ENCODE measurements around the gene KRTAP5-4.
"Not testable (repeated sequence)": the region's sequence is repeated elsewhere in the genome, so short reads cannot be mapped to it uniquely, and the experiment has no call there.

Gene KRTAP5-4

DNA sequence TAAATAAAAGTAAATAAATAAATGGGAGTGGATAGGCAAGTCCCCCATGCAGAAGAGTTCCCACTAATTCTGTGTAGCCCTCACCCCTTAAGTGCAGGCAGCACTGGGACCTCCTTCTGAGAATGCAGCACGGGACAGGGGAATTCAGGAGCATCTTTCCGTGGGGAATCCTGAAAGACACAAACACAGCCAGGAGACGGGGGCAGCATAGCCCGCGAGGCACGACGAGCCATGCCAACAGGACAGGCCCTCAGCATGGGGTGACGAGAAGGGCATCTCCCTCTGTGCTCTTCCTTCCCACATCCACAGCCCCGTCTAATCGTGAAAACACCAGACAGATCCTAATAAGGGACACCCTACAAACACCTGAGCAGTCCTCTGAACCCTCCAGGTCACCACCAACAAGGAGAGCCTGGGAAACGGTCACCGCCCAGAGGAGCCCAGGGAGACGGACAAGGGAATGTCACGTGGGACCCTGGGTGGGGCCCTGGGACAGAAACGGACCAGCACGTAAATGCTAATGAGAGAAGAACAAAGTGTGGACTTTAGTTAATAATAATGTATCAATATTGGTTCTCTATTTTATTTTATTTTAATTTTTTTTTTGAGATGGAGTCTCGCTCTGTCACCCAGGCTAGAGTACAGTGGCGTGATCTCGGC is 14.5 kb upstream of the KRTAP5-4 start:
- DNase-seq, result no peak

DNA sequence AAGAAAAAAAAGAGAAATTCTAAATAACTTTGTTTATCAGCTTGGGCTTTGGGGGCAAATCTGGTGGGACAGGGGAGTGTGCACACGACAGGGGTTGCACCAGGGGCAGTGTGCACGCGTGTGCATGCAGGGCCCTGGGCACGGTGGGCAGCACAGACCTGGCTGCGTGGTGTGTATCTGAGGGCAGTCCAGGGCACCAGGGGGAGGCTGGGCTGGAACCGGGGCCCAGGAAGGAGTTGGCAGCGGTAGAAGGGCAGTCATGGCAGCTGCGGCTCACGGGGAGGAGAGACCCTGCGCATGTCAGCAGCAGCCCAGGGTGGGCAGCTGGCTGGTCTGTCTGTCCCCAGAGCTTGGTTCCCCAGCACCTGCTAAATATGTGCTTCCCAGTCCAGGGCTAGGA is 11.9 kb upstream of the KRTAP5-4 start:
- no peak for DNase-seq

DNA sequence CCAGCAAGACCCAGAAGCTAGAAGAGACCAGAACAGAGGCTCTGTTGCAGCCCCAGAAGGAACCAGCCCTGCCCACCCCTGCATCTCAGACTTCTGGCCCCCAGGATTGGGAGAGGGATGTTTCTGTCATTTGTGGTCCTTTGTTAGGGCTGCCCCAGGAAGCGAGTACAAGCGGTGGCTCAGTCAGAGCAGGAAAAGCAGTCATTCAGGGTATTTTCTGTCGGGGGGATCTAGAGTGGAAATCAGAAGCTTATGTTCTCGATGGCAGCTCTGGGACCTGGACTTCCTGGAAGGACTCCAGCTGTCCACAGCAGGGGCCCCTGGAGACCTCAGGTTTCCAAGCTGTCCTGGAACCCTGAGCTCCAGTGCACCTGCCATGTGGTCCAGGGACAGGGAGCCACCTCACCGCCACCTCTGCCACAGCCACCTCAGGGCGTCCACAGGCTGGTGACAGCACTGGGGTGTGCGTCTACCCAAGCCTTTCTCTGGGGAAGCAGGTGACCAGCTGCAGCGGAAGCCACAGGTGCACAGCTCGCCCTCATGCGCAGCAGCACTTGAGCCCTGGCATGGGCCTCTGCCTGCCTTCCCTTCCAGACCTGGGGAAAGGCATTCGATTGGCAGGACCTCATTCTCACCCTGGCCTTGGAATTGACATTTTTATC is 10.2 kb upstream of the KRTAP5-4 start:
- DNase-seq, result no peak

GRCh38 chr11:1631066-1631568 is 9.2 kb upstream of the KRTAP5-4 start:
- no peak for DNase-seq

- no peak for DNase-seq
These were observed 8.3 kb upstream of the KRTAP5-4 start for GRCh38 chr11:1630271-1630670.

- DNase-seq, result no peak
These were observed 7.6 kb upstream of the KRTAP5-4 start, which contains the start of gene KRTAP5-5 for GRCh38 chr11:1629326-1630185. Gene KRTAP5-5 (plus strand): TSS chr11:1629775. CDS start chr11:1629841, 66 bp downstream.

DNA sequence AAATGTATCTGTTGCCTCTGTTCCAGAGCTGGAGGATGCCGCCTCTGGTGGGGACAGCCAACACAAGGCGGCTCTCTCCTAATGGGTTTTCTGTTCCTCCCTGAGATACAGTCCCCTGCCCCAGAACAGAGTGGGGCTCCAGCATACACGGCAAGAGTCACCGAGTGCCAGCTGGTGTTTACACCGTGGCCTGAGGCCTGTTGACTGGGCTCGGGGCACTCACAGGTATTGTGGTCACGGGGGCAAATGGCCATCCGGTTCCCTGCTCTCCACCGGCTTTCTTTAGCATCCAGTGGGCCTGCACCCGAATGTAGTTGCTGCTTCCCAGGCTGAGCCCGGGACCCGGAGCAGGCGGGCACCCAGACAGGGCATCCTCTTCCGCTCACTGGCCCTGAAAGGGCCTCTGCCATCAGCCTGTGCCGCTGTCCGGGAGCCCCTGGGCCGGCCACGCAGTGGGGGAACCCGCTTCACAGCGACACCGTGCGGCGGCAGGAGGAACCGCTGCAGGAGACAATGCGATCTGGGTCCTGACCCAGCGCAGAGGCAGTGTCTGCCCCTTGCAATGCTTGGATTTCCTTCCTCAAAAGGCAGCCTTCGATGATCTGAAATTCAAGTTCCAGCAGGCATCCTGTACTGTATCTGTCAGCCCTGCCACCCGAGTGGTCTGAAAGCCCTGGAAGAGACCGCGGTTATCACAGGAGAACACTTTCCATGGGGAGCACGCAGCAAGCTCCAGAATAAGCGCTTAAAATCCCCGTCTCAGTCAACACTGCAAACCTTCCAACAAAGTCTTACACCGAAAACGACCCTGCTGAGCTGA is 6.8 kb upstream of the KRTAP5-4 start:
- peak in 1 of 2 experiments; percentile 38 for DNase-seq

- no peak for DNase-seq
These were observed 3.6 kb upstream of the KRTAP5-4 start for GRCh38 chr11:1625541-1625940.

DNA sequence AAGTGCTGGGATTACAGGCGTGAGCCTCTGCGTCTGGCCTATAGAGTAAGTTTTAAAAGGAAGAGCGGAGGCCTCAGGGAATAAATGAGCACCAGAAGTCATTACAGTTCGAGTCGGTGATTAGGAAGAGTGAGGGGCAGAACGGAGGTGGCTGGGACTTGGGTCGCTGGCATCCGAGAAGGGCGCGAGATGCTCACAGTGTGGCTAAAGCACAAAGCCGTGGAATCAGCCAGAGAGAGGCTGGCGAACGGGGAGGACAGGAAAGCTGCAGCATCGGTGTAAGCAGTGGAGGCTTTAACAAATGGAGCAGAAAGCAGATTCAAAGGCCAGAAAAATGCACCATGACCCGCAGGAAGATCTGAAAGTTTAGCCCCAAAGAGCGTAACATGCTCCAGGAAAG is 2.7 kb upstream of the KRTAP5-4 start:
- DNase-seq, result no peak

DNA sequence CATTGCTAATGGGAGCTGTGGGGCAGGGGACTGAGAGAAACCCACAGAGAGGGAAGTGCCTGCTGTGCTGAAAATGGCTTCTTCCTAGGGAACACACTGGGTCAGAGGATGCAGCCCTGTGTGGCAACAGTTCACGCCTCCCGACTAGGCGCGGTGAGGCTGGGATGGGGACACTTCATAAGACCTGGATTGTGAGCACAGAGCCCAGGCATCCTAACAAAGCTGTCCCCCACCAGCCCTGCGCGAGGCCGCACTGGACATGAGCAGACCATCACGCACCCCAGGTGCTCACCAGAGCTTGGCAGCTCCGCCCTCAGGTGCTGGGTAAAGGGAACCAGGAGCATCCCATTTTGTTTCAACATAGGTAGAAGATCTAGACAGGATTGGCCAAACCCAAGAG is 1.8 kb upstream of the KRTAP5-4 start:
- no peak for DNase-seq

GRCh38 chr11:1619449-1619848 is 2.5 kb downstream of the KRTAP5-4 start:
- DNase-seq, result no peak

DNA sequence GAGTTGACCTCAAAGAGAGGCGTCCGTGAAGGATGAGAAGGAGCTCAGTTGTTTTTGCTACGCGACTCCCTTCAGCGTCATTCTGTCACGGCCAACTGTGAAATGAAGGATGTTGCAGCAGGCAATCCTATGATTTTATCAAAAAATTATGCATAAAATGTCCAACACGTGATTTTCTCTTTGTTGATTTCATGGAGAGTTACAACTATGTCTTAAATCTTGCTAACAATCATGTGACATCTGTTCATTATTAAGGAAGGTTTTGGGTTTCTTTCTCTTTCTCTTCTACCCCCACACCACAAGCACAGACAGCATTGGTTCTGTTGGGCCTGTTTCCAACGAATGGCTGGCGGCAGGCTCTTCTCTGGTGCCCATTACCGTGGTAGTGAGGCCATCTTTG is 3.7 kb downstream of the KRTAP5-4 start:
- no peak for DNase-seq

- no peak for DNase-seq
These were observed 13.6 kb downstream of the KRTAP5-4 start, which contains the start of gene KRTAP5-3 for GRCh38 chr11:1608363-1608762. Gene KRTAP5-3 (minus strand): TSS chr11:1608463. CDS start chr11:1608385, 78 bp downstream.

DNA sequence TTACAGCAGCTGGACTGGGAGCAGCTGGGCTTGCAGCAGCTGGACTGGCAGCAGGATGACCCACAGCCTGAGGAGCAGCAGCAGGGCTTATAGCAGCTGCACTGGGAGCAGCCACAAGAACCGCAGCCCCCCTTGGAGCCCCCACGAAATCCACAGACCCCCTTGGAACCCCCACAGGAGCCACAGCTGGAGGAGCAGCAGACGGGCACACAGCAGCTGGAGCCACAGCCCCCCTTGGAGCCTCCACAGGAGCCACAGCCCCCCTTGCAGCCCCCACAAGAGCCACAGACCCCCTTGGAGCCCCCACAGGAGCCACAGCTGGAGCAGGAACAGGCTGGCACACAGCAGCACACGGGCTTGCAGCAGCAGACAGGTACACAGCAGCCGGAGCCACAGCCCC is 14.0 kb downstream of the KRTAP5-4 start:
- not testable (repeated sequence) for DNase-seq

DNA sequence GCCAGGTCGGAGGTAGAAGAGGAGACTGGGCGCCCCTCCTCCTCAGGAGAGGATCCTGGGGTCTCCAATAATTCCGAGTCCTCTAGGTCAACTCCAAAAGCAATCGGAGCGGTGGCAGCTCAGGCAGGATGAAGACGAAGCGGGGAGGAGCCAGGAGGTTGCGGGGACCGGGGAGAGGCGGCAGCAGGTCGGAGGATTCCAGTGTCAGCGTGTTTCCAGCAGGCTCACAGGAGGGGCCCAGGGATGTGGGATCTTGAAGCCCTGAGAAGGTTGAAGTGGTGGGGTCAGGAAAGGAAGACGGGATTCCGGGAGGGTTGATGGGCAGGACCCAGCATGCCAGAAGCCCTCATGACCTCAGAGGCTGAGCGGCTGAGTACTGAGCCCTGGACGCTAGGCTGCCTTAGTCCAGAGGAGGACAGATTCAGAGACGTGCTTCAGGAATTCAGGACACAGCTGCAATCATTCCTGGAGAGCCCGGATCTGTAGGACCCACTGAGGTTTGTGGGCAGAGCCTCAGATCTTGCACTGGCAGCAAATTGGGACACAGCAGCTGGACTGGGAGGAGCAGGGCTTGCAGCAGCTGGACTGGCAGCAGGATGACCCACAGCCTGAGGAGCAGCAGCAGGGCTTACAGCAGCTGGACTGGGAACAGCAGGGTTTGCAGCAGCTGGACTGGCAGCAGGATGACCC is 14.6 kb downstream of the KRTAP5-4 start:
- not testable (repeated sequence) for DNase-seq

- DNase-seq, result not testable (repeated sequence)
These were observed 16.0 kb downstream of the KRTAP5-4 start for GRCh38 chr11:1605923-1606322.

DNA sequence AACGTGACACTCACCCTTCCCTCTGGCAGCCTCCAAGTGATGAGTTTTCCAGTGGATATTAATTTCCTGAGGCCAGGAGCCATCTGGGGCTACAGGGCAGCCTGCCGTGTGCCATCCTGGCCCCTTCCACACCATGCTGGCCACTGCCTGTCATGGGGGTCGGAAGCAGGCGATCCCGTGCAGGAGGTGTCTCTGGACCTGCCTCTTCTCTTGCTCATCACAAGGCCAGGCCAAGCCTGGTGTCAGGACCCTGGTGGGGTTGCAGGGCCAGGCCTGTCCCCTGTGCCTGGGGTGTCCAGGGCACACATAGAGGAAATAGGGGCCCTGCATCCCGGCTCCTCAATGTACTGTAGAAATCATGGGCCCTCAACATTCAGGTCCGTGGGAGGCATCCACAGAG is 17.2 kb downstream of the KRTAP5-4 start:
- no peak for DNase-seq

- DNase-seq, result no peak
These were observed 17.8 kb downstream of the KRTAP5-4 start for GRCh38 chr11:1604181-1604580.

DNA sequence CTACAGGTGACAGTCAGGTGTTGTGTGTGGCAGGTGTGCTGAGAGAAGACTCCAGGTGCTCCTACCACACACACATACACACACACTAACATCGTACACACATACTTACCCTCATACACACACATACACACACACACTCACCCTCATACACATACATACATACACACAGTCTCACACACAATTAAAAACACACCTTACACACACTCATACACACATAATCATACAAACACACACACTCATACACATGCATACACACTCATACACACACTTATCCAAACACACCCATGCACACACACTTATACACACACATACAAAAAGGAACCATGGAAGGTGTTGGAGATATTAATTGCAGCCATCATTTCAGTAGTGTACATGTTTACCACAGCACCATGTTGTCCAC is 18.3 kb downstream of the KRTAP5-4 start:
- no peak for DNase-seq

GRCh38 chr11:1601663-1602062 is 20.3 kb downstream of the KRTAP5-4 start:
- not testable (repeated sequence) for DNase-seq

GRCh38 chr11:1600626-1601025 is 21.3 kb downstream of the KRTAP5-4 start:
- DNase-seq, result no peak

GRCh38 chr11:1598816-1599215 is 23.1 kb downstream of the KRTAP5-4 start:
- no peak for DNase-seq

Data from NCI-H446 (cell line).